Caco-2 (cell line): ENCODE measurements around the gene FLRT3. TPM values are rescaled to one million over a fixed set of nuclear protein-coding genes. Genes with fewer than 3 reads are reported as not detected.

Experiments
- BruUV-seq: library from RNA; stranded (reverse); fragments of 400-500 nt; replicated peaks from 2 replicates; lab custom pipeline; 2021; lab: Mats Ljungman, UMichigan
- CTCF ChIA-PET: fragments of 300-600 bp; sonication (Branson Sonifier 250); formaldehyde crosslinking; loops from one replicate; lab custom pipeline; 2022; ENCODE audit warnings: antibody characterized with exemption; lab: Charles Lee
- POLR2A ChIA-PET: fragments of 300-600 bp; sonication (Branson Sonifier 250); formaldehyde crosslinking; loops from one replicate; lab custom pipeline; 2022; ENCODE audit warnings: antibody characterized with exemption; lab: Charles Lee
- DNase-seq, 2 experiments: peaks; one replicate each; pipeline versions ENCODE4 v3.0.0 to v3.0.0-alpha.2; 2020 to 2022
- H3K27me3 ChIP-seq: replicated peaks from 2 replicates; pipeline ENCODE4 v1.6.0; 2011; ENCODE audit warnings: low read length; ENCODE audit not compliant: control insufficient read depth, insufficient read depth
- H3K36me3 ChIP-seq: 2 replicates; pipeline ENCODE4 v1.5.1; 2011; ENCODE audit warnings: low read length; ENCODE audit not compliant: control insufficient read depth, insufficient read depth
- H3K4me1 ChIP-seq: fragments of 250-450 bp; sonication (Bioruptor Pico); 2 replicates; pipeline ENCODE4 v1.5.1; 2020; ENCODE audit warnings: mild to moderate bottlenecking
- H3K4me3 ChIP-seq: 2 replicates; pipeline ENCODE4 v1.5.1; 2011; ENCODE audit warnings: low read depth, mild to moderate bottlenecking, control low read depth, low read length
- H3K9me3 ChIP-seq: fragments of 250-450 bp; sonication (Bioruptor Pico); 2 replicates; pipeline ENCODE4 v1.5.1; 2020; ENCODE audit warnings: mild to moderate bottlenecking, moderate library complexity
- H3K27ac Mint-ChIP-seq: one replicate; pipeline ENCODE4 v1.8.0; 2022; ENCODE audit warnings: mixed read lengths; ENCODE audit not compliant: unreplicated experiment
- H3K27me3 Mint-ChIP-seq: one replicate; pipeline ENCODE4 v1.8.0; 2022; ENCODE audit warnings: mixed read lengths; ENCODE audit not compliant: insufficient read depth, unreplicated experiment
- H3K36me3 Mint-ChIP-seq: one replicate; pipeline ENCODE4 v1.8.0; 2022; ENCODE audit warnings: mild to moderate bottlenecking, mixed read lengths; ENCODE audit not compliant: insufficient read depth, unreplicated experiment
- H3K4me1 Mint-ChIP-seq: one replicate; pipeline ENCODE4 v1.8.0; 2022; ENCODE audit warnings: low read depth, mixed read lengths; ENCODE audit not compliant: unreplicated experiment
- H3K4me3 Mint-ChIP-seq: one replicate; pipeline ENCODE4 v1.8.0; 2022; ENCODE audit warnings: mild to moderate bottlenecking, moderate library complexity, mixed read lengths; ENCODE audit not compliant: unreplicated experiment
- H3K9me3 Mint-ChIP-seq: one replicate; pipeline ENCODE4 v1.8.0; 2022; ENCODE audit warnings: mixed read lengths; ENCODE audit not compliant: unreplicated experiment
- intact Hi-C: fragments of 100-400 bp; cut with micrococcal nuclease; formaldehyde crosslinking; loops from one replicate; pipeline ENCODE4 v1.10.0; 2022; ENCODE audit not compliant: unreplicated experiment
- total RNA-seq: library from RNA; stranded (reverse); gene quantifications from 2 replicates; pipeline ENCODE4 v1.2.3, GENCODE V29; 2022
- TF ChIP-seq, protein P1 (sequence below), 2 experiments: fragments of 200-600 bp in 1 of 2; IDR thresholded peaks; 1 replicate in 1 of 2; 2 replicates in 1 of 2; pipeline versions ENCODE4 v1.5.1 to v1.8.0; 2011 to 2022; ENCODE audit warnings: antibody characterized with exemption in 1 of 2, control low read depth in 1 of 2, inconsistent platforms in 1 of 2, low read depth in 1 of 2, low read length in 1 of 2, mild to moderate bottlenecking in 1 of 2, moderate library complexity in 1 of 2; ENCODE audit not compliant: insufficient read depth in 1 of 2, severe bottlenecking in 1 of 2, unreplicated experiment in 1 of 2

Gene FLRT3
- total RNA-seq, 1 experiment from 2014 or later, result 107 TPM

GRCh38 chr20:14319704-14320103 lies 17.7 kb downstream of the FLRT3 start:
- CTCF ChIA-PET, result no interaction called here
- Mint-ChIP-seq H3K27me3 (no peaks in the 10 kb centered on the region), H3K9me3 (no peaks in the 10 kb centered on the region), H3K27ac (no peak overlapping the region), H3K36me3 (peaks cover 15% of the 10 kb centered on the region), H3K4me3 (no peak overlapping the region), H3K4me1 (no peaks in the 10 kb centered on the region)
- Histone ChIP-seq H3K36me3 (no peaks in the 10 kb centered on the region), H3K27me3 (no peaks in the 10 kb centered on the region), H3K4me3 (no peak overlapping the region), H3K9me3 (no peaks in the 10 kb centered on the region), H3K4me1 (no peaks in the 10 kb centered on the region)
- no TSS peak for BruUV-seq
- intact Hi-C loops, result no loop called here
- POLR2A ChIA-PET, result no interaction called here
- DNase-seq, result no peak
- TF ChIP-seq, protein P1, sequence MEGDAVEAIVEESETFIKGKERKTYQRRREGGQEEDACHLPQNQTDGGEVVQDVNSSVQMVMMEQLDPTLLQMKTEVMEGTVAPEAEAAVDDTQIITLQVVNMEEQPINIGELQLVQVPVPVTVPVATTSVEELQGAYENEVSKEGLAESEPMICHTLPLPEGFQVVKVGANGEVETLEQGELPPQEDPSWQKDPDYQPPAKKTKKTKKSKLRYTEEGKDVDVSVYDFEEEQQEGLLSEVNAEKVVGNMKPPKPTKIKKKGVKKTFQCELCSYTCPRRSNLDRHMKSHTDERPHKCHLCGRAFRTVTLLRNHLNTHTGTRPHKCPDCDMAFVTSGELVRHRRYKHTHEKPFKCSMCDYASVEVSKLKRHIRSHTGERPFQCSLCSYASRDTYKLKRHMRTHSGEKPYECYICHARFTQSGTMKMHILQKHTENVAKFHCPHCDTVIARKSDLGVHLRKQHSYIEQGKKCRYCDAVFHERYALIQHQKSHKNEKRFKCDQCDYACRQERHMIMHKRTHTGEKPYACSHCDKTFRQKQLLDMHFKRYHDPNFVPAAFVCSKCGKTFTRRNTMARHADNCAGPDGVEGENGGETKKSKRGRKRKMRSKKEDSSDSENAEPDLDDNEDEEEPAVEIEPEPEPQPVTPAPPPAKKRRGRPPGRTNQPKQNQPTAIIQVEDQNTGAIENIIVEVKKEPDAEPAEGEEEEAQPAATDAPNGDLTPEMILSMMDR (IDR thresholded peaks at IDR 0.05; ENCODE audit: insufficient read depth in 1 of 2, low read depth in 1 of 2, low read length in 1 of 2, severe bottlenecking in 1 of 2, unreplicated experiment in 1 of 2), result no peak

GRCh38 chr20:14313341-14314020 lies 23.9 kb downstream of the FLRT3 start:
- H3K4me3 Mint-ChIP-seq, result no peak overlapping the region
- Histone ChIP-seq H3K9me3 (no peaks in the 10 kb centered on the region), H3K27me3 (no peaks in the 10 kb centered on the region), H3K4me3 (no peak overlapping the region), H3K36me3 (no peaks in the 10 kb centered on the region), H3K4me1 (peaks cover 12% of the 10 kb centered on the region; the same call in 1 of the 2 replicates)
- H3K4me1 Mint-ChIP-seq, result peaks cover 6% of the 10 kb centered on the region
- no TSS peak for BruUV-seq
- H3K36me3 Mint-ChIP-seq, result no peaks in the 10 kb centered on the region
- no peak overlapping the region for H3K27ac Mint-ChIP-seq
- TF ChIP-seq, protein P1 (IDR thresholded peaks at IDR 0.05; ENCODE audit: insufficient read depth in 1 of 2, low read depth in 1 of 2, low read length in 1 of 2, severe bottlenecking in 1 of 2, unreplicated experiment in 1 of 2), result no peak
- no peaks in the 10 kb centered on the region for H3K27me3 Mint-ChIP-seq
- peak in 1 of 2 experiments; percentile 5 for DNase-seq
- H3K9me3 Mint-ChIP-seq, result no peaks in the 10 kb centered on the region
- ChIA-PET POLR2A (no interaction called here), CTCF (no interaction called here)
- intact Hi-C loops, result no loop called here

GRCh38 chr20:14312001-14312400 lies 25.4 kb downstream of the FLRT3 start:
- POLR2A ChIA-PET, result no interaction called here
- TF ChIP-seq, protein P1 (IDR thresholded peaks at IDR 0.05; ENCODE audit: insufficient read depth in 1 of 2, low read depth in 1 of 2, low read length in 1 of 2, severe bottlenecking in 1 of 2, unreplicated experiment in 1 of 2), result no peak
- Mint-ChIP-seq H3K4me1 (peaks cover 6% of the 10 kb centered on the region), H3K27ac (no peak overlapping the region), H3K36me3 (no peaks in the 10 kb centered on the region), H3K27me3 (no peaks in the 10 kb centered on the region), H3K9me3 (no peaks in the 10 kb centered on the region), H3K4me3 (no peak overlapping the region)
- Histone ChIP-seq H3K4me3 (no peak overlapping the region), H3K4me1 (peaks cover 12% of the 10 kb centered on the region; the same call in 1 of the 2 replicates), H3K9me3 (no peaks in the 10 kb centered on the region), H3K36me3 (no peaks in the 10 kb centered on the region), H3K27me3 (no peaks in the 10 kb centered on the region)
- BruUV-seq, result no TSS peak
- CTCF ChIA-PET, result no interaction called here
- no peak for DNase-seq
- intact Hi-C loops, result no loop called here
